Measurements from ENCODE around the gene ERBB2. TPM values are rescaled to one million over a fixed set of nuclear protein-coding genes. Genes with fewer than 3 reads are reported as not detected.

Gene ERBB2
- total and polyA plus RNA-seq, 2 of the 4 experiments (the other 2 are of a cell fraction) = 28.7 to 33.3 TPM

DNA sequence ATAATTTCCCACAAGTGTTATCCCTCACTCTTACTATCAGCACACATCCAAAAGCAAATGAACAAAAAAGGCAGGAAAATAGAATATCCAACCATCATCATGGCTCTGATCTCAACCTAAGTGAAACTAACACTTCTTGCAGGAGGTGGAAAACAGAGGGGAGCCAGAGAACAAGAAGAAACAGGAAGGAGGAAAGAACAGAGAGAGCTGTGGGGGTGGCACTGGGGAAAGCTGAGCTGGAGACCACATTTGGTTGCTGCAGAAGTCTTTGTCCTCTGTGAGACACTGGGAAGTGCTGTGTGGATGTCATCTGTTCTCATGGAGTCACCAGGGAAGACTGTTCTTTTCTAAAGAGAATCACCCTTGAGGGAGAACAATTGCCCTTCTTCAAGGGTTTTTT lies 72.6 kb downstream of the ERBB2 start:
- no peak overlapping the region for H3K14ac ChIP-seq (replicated peaks; ENCODE audit: low read depth, low read length)
- no peak overlapping the region for H3K9ac ChIP-seq (ENCODE audit: low read depth, low read length)
- no peak overlapping the region for H3K27ac ChIP-seq (ENCODE audit: insufficient read depth, low read length)
- H3K9me1 ChIP-seq (ENCODE audit: insufficient read depth, low read length) = no peaks in the 10 kb centered on the region
- H2AFZ ChIP-seq (replicated peaks; ENCODE audit: low read length, poor library complexity) = no peak overlapping the region
- no peak for ATAC-seq (ENCODE audit: low read depth)
- peaks cover 53% of the 10 kb centered on the region for H3K27me3 ChIP-seq (ENCODE audit: control insufficient read depth, insufficient read depth, low read length)
- no peak overlapping the region for H3K4ac ChIP-seq (ENCODE audit: low read depth, low read length)
- no peak overlapping the region for H2BK5ac ChIP-seq (ENCODE audit: low read depth, low read length, poor library complexity, severe bottlenecking)
- intact Hi-C loops (cut with micrococcal nuclease) = no loop called here
- H3K9me3 ChIP-seq (ENCODE audit: control insufficient read depth, insufficient read depth, low read length) = no peaks in the 10 kb centered on the region
- H4K5ac ChIP-seq (ENCODE audit: low read depth, low read length) = no peak overlapping the region
- H4K20me1 ChIP-seq (ENCODE audit: insufficient read depth, low read length) = no peaks in the 10 kb centered on the region
- no peak overlapping the region for H2BK20ac ChIP-seq (ENCODE audit: low read depth, low read length)
- POLR2A ChIA-PET (ENCODE audit: unreplicated experiment) = no interaction called here
- TF ChIP-seq MXI1 (IDR thresholded peaks at IDR 0.05; ENCODE audit: borderline replicate concordance, low read depth, low read length) (no peak), RFX5 (IDR thresholded peaks at IDR 0.05; ENCODE audit: low read depth, low read length) (no peak), MAFK (IDR thresholded peaks at IDR 0.05; ENCODE audit: low read depth, low read length) (no peak)
- TF ChIP-seq, protein P1, sequence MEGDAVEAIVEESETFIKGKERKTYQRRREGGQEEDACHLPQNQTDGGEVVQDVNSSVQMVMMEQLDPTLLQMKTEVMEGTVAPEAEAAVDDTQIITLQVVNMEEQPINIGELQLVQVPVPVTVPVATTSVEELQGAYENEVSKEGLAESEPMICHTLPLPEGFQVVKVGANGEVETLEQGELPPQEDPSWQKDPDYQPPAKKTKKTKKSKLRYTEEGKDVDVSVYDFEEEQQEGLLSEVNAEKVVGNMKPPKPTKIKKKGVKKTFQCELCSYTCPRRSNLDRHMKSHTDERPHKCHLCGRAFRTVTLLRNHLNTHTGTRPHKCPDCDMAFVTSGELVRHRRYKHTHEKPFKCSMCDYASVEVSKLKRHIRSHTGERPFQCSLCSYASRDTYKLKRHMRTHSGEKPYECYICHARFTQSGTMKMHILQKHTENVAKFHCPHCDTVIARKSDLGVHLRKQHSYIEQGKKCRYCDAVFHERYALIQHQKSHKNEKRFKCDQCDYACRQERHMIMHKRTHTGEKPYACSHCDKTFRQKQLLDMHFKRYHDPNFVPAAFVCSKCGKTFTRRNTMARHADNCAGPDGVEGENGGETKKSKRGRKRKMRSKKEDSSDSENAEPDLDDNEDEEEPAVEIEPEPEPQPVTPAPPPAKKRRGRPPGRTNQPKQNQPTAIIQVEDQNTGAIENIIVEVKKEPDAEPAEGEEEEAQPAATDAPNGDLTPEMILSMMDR (conservative IDR thresholded peaks at IDR 0.05; ENCODE audit: low read depth, low read length) = no peak
- in situ Hi-C loops (cut with MboI; ENCODE audit: low sequenced_read_pairs) = loop anchor here (10.0 kb wide), 1 partner anchor 202 kb away; no protein-coding TSS in a partner anchor
- H4K8ac ChIP-seq (ENCODE audit: low read depth in 2 of 2, low read length in 2 of 2) = no peak overlapping the region
- H3K36me3 ChIP-seq (ENCODE audit: control insufficient read depth, insufficient read depth, low read length) = no peaks in the 10 kb centered on the region
- no peak overlapping the region for H2AK5ac ChIP-seq (ENCODE audit: low read depth, low read length)
- H3K4me1 ChIP-seq (ENCODE audit: control insufficient read depth, insufficient read depth, low read length) = no peaks in the 10 kb centered on the region
- H3K18ac ChIP-seq (ENCODE audit: low read depth, low read length) = no peak overlapping the region
- H3K56ac ChIP-seq (ENCODE audit: extremely low read depth, insufficient read depth, low read length) = no peak overlapping the region
- no TSS peak for BruUV-seq (replicated peaks)
- CTCF ChIA-PET = no interaction called here
- H3K23ac ChIP-seq (ENCODE audit: low read depth, low read length) = no peak overlapping the region
- no peak overlapping the region for H3K4me3 ChIP-seq (ENCODE audit: insufficient read depth, low read depth, low read length)
- no peaks in the 10 kb centered on the region for H3K79me1 ChIP-seq (ENCODE audit: low read depth in 1 of 2, low read length in 2 of 2)
- H2BK15ac ChIP-seq (ENCODE audit: low read depth, low read length) = no peak overlapping the region
- H4K91ac ChIP-seq (ENCODE audit: insufficient read depth, low read depth, low read length) = no peak overlapping the region
- dilution Hi-C loops (cut with HindIII; ENCODE audit: low sequenced_read_pairs, unreplicated experiment) = no loop called here
- no peak overlapping the region for H3K4me2 ChIP-seq (ENCODE audit: low read depth, low read length)
- H2AK9ac ChIP-seq (replicated peaks; ENCODE audit: low read depth, low read length, poor library complexity) = no peak overlapping the region
- no peak overlapping the region for H2BK120ac ChIP-seq (ENCODE audit: low read depth, low read length)
- no peak for DNase-seq

Measured in IMR-90 (cell line).